Endometrial microvascular endothelial cells (primary cell): ENCODE results near the gene MKNK1. TPM values are rescaled to one million over a fixed set of nuclear protein-coding genes. Genes with fewer than 3 reads are reported as not detected.
"Not testable (repeated sequence)": the region's sequence is repeated elsewhere in the genome, so short reads cannot be mapped to it uniquely, and the experiment has no call there.

Source experiments
- in situ Hi-C: cut with HindIII; loops from 2 replicates; pipeline ENCODE4 v1.10.0; 2017; ENCODE audit warnings: low sequenced_read_pairs, low pct_unique_long_range_greater_than_20kb; ENCODE audit errors: inconsistent ontology term
- total RNA-seq: library from RNA; depleted of rRNA; stranded (reverse); fragments of >200 nt; gene quantifications from one replicate; pipeline ENCODE4 v1.2.3, GENCODE V29; 2015; ENCODE audit errors: inconsistent ontology term

The MKNK1 gene
- 21.0 TPM for total RNA-seq

DNA sequence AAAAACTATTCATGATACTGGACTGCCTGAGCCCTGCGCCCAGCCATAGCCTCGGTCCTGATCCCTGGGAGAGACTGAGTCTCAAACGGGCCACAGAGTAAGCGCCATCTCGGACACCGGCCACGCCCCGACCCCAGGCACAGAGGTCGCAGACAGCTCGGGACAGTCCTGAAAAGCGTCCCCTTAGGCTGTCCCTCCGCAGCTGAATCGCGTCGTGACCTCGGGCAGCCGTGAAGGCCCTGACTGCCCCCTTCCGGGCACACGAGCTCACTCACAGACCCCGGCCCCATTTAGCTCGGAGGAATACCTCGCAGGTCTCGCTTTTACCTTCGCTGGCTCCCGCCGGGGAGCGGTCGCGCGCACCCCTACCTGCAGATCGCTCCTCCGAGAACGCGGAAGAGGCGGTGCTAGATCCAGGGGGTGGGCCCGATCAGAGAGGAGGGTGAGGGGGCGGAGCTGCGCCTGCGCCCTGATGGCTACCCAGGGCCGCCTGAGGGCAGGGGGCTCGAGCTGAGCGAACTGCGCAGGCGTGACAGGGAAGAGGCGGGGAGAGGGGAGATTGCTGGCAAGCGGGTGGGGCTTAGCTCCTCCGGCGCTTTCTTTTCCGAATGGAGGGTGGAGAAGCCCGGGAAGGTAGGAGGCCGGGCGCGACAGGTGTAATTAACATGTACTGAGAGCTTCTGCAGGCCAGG is at the start of gene MKNK1:
TSS of gene MKNK1 (minus strand) at position 411 of the 692 bp plus-strand sequence. CDS start 20,941 bp downstream, outside the sequence.
- in situ Hi-C loops = no loop called here

DNA sequence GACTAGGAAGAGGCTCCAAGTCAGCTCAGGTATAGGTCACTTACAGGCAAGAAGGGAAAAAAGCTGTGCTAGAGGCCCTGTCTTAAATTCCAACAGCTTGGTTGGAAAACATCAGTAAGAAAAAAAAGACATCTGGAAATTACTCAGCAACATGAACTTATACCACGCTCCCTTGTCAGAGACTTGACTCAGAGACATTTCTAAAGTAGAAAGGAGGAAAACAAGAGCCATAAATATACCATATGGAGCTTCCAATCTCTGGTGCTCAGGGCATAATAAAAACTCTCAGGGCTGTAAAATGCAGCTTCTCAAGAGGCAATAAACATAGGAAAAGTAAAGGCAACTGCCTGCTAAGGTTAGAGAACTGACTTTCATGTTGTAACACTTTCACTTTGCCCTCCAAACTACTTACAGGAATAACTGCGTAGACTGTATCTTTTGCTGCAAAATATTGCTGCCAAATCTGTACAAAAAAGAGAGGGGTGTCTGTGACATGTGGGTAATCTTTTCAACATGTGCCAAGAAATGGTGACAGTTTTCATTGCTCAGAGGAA is 49.4 kb upstream of the MKNK1 start:
- in situ Hi-C loops = no loop called here

DNA sequence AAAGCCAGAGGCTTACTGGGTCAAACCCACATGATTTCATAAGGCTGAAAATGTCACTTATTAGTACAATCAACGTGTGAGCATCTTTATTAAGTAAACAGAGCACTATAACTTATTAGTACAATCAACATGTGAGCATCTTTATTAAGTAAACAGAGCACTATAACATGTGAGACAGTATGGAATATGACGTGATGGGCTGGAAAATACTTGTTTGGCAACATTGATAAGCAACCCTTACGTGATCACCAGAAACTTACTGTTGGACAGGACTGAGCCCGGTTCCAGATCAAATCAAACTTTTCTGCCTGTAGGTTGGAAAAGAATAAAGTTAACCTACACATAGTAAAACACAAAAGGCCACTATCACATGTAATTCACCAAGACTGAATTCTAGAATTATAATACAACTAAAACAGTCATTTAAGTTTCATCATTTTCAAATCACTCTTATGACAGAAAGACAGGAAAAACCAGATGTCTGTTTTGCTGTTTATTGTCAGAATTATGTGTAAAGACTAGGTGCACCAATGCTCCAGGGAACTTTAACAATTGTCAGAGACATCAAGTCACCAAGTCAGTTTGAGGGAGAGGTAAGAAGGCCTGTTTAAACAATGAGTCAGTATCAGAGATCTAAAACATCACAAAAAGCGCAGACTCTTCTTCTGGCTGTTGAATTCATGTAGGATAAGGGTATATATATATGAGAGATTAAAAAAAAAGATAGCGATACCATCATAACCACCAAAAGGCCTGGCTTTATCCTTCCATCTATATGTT is 48.4 kb upstream of the MKNK1 start:
- in situ Hi-C loops = no loop called here

DNA sequence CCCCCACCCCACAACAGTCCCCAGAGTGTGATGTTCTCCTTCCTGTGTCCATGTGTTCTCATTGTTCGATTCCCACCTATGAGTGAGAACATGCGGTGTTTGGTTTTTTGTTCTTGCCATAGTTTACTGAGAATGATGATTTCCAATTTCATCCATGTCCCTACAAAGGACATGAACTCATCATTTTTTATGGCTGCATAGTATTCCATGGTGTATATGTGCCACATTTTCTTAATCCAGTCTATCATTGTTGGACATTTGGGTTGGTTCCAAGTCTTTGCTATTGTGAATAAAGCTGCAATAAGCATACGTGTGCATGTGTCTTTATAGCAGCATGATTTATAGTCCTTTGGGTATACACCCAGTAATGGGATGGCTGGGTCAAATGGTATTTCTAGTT is 47.1 kb upstream of the MKNK1 start:
- in situ Hi-C loops = not testable (repeated sequence)

DNA sequence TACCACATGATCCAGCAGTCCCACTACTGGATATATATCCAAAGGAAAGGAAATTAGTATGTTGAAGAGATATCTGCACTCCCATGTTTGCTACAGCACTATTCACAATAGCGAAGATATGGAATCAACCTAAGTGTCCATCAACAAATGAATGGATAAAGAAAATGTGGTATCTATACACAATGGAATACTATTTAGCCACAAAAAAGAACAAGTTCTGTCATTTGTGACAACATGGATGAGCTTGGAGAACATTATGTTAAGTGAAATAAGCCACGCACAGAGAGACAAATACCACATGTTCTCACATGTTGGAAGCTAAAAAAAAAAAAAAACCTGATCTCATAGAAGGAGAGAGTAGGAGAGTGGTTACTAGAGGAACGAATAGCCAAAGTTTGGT is 46.4 kb upstream of the MKNK1 start:
- in situ Hi-C loops = no loop called here

DNA sequence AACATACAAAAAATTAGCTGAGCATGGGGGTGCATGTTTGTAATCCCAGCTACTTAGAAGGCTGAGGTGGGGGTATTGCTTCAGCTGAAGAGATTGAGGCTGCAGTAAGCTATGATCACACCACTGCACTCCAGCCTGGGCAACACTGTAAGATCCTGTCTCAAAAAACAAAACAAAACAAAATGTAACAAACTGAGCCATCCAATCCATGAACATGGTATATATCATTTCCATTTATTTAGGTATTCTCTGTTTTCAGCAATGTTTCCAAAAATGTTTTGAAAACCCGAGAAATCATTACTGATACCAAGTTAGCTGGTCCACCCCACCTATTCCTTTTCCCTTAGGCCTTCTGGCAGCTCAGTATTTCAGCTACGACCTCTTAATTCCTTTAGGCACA is 45.7 kb upstream of the MKNK1 start:
- in situ Hi-C loops = no loop called here

DNA sequence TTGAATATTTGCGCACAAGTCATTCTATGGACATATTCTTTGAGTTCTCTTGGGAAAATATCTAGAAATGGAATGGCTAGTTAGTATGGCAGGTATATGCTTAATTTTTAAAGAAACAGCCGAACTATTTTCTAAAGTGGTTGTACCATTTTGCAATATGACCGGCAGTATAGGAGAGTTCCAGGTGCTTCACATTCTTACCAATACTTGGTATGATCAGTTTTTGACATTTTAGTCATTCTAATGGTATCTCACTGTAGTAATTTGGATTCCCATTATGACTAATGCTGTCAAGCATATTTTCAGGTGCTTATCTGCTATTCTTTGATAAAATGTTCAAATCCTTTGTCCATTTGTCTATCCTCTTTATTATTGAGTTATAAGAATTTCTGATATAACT is 43.5 kb upstream of the MKNK1 start:
- in situ Hi-C loops = no loop called here

DNA sequence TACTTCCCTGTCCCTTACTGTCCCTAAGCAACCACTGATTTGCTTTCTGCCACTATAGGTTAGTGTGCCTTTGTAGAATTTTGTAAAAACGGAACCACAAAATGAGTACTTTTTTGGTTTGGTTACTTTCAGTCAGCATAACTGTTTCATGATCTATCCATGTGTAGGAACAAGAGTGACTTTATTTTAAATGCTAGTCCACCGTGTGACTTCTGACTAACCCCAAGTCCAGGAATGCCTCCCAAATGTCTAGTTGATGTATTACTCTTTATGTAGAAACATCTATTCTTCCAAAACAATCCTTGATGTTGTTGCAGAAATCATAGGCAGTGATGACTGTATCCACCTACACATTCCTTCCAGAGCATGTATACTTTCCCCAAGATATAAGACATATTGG is 42.8 kb upstream of the MKNK1 start:
- in situ Hi-C loops = no loop called here

DNA sequence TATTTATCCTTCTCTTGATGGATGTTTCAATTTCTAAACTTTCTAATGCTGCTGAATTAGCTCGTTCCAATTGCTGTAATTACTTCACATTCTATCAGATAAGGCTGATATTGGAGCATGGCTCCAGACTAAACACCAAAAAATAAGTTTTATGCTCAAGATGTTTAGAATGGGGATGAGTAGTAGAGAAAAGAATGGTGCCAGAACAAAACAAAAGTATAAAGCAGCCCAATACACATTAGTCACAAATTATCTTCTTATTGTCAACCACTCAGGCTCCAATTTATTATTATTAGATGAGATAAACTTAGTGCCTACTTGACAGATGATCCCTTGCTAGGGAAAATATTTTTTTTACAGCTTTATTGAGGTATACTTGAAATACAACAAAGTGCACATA is 42.3 kb upstream of the MKNK1 start:
- in situ Hi-C loops = no loop called here

DNA sequence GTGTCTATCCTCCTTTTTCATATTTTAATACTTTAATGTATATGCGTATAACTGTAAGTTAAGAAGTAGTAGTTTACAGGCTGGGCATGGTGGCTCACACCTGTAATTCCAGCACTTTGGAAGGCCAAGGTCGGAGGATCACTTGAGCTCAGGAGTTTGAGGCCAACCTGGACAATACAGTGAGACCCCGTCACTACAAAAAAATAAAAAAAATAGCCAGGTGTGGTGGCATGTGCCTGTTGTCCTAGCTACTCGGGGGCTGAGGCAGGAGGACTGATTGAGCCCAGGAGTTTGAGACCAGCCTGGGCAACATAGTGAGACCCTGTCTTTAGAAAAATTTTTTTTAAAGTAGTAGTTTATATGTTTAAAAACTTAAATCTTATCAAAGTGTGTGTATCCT is 41.7 kb upstream of the MKNK1 start:
- in situ Hi-C loops = no loop called here

DNA sequence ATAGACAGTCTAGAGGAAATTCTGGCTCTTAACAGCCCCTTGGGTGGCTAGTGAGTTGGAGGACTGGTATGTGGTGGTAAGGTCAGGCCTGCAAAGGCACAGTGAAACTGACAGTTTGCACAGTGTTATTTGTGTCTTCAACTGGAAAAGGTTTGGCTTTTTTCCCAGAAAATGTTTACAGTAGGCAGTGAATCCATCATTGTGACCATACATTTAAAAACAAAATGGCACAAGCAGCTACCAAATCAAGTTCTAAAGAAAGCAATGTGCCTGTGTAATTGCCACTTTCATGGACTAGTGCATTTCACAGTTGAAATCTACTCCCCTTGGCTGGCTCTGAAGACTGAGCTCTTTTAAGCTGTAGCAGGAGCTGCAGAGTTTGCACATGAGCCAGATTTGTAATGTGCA is 39.3 kb upstream of the MKNK1 start:
- in situ Hi-C loops = no loop called here

DNA sequence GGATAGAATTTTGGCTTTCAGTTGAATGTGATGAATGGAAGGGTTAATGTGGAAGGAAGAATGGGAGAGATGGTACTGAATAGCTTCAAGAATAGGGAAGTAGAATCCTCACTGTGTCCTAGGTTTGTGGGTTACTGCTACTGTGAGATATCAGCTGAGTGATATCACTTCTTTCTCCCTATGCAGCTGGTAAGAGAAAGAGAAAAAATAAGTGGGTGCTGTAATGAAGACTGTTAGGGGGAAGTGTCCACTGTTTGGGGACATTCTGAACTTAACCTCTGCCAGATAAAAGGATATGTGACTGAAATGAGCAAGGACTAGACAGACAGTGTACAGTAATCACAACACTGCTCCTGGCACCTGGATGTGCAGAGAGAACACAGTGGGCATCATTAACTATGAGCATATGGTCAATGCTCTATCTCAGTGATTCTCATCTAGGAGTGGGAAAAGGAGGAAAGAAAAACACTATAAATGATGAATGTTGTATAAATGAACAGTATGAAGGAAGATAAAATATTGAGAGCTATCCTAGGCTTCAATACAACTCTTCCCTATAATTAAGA is 38.1 kb upstream of the MKNK1 start:
- in situ Hi-C loops = no loop called here

DNA sequence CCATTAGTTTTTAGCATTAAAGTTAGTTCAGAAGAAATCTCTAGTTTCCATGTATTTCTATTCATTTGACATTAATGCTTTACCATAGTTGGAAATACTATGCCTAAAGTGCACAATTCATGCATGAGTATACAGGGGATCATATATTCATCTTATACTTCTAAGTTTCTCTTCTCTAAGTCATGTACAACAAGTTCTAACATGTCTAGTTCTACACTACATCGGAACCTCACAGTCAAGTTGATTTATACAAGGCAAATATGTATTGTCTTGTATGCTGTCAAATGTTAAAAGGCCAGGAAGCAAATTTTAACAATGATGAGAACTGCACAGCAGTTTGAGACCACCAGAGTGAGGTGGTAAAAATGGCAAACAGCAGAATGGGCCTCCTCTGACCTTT is 35.5 kb upstream of the MKNK1 start:
- in situ Hi-C loops = no loop called here

DNA sequence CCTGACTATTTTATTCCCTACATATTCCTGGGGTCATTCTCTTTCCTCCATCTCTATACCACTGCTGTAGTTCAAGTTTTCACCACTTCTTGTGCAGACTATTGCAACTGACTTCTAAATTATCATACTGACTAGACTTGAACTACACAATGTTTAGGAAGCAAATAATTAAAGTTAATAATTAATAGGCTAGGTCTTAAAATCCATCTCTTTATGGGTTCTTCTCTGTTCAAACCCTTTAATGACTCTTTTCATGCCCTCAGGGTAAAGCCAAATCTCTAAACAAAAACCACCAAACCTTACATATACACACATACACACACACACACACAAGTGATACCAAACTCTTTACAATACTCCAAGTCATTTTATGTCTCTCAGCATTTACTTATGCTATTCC is 34.9 kb upstream of the MKNK1 start:
- in situ Hi-C loops = no loop called here

DNA sequence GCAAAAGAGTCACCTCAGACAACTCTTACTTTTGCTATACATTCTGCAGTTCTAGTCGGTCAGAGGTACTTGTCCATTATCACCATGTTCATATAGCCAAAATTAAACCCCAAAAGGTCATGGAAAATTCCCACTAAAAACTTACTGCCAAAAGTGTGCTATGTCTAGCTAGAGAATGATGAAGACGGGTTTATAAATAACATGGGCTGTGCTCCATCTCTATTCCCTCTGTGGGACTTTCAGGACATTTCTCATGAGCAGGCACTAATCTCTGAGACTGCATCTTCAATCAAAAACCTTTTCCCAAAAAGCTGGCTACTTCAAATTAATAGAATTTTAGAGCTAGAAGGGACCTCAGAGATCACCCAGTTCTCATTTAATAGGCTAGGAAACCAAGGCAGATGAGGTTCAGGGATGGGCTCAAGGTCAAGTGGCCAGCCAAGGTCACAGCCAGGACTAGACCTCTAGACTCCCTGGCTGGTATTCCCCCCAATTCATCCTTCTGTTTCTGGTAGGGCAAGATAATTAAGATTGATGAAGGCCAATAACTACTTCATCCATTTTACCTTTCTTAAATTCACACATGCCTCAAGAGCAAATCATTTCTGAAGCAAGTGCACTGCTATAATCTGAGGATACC is 33.5 kb upstream of the MKNK1 start:
- in situ Hi-C loops = no loop called here

DNA sequence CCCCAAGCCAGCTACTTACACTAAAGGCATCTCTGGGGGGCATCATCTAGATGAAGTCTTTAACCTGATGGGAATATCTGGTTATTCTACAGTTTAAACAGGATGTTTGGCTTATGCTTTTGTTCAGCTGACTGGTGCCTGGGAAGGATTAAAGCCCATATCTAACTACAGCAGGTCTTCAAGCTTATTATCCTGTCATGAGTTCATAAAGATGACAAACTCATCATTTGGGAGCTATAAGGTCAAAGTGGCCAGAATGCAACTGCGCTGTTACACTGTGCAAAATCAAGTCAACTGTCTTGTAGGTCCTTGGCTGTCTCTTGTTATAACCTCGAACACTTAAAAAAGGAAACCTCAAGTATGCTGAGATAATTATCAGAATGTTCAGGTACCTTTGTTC is 31.1 kb upstream of the MKNK1 start:
- in situ Hi-C loops = no loop called here

DNA sequence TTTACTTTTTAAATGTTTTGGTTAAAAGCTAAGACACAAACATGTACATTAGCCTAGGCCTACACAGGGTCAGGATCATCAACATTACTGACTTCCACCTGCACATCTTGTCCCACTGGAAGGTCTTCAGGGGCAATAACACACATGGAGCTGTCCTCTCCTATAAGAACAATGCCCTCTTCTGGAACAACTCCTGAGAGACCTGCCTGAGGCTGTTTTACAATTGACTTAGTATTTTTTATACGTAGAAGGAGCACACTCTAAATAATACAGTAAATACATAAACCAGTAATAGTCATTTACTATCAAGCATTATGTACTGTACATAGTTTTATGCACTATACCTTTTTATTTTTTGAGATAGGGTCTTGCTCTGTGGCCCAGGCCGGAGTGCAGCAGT is 26.7 kb upstream of the MKNK1 start:
- in situ Hi-C loops = no loop called here

DNA sequence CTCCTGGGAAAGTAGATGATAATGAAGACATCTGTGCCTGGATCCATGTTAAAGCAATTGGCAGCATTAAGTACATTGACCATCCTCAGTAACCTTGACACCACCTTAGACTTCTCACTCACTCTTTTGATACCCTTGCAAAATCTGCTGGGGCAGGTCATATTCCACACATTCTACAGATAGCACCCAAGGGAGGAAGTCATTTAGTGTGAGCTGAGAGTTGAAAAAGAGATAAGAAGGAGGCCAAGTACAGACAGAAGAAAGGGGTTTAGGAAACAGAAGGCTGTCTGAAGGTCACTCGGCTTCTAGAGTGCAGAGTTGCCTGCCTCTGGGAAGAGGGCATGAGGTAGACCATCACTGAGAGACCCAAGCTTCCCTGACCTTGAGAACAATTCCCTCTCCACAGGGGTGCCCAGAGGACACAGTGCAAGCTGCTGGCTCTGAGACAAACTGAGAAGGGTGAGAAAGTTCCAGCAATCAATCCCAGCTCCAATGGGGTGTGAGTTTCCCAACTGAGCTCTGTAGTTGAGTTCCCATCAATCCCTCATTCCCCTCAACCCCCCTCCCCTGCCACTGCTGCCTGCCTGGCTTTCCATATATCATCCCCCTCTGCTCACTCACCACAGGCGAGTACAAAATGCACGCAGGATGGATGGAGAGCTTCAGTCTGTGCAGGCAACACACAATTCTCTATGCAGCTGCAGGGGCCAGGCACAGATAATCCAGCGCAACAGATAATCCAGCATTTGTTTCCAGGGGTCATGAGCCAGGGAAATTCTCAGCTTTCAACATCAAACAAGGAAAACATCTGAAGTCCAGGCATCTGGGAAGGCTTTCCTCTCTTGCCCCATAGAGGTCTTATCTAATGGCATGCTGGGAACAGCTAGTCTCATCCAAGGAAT is 19.9 kb upstream of the MKNK1 start:
- in situ Hi-C loops = no loop called here

DNA sequence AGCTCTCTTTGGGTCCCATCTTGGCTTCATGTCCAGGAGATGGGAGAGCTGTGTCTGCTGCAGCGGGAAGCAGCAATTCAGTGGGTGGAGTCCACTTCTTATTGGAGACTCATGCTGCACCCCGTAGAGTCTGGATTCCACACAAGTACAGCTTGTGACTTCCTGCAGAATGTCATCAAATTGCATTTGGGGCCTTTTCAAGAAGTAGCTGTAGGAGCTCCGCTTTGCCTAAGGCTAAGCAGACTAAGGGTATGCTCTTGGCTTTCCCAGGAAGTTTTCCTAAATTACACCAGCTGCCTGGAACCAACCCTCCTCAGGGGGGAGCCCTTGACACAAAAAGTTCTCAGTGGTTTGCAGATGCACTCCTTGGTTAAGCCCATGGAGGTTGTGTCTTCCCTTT is 18.3 kb upstream of the MKNK1 start:
- in situ Hi-C loops = no loop called here
